Kidney glomerular epithelial cell (primary cell): ENCODE measurements around the gene ANKMY1.
A peak's percentile ranks its signal among the peaks of the same experiment; 100 is the strongest.
"Not testable (repeated sequence)": the region's sequence is repeated elsewhere in the genome, so short reads cannot be mapped to it uniquely, and the experiment has no call there.

Experiments used
- DNase-seq: peaks from one replicate; lab custom pipeline; 2025; lab: John Stamatoyannopoulos, UW

Gene ANKMY1

GRCh38 chr2:240568678-240569522 lies 11.1 kb upstream of the ANKMY1 start:
- DNase-seq = peak; percentile 12

- DNase-seq = peak; percentile 65
Measured at GRCh38 chr2:240567872-240568677, 10.3 kb upstream of the ANKMY1 start, which contains the start of gene RNPEPL1. RNPEPL1 (plus strand) TSS chr2:240568484; CDS start chr2:240568587, 103 bp downstream.

DNA sequence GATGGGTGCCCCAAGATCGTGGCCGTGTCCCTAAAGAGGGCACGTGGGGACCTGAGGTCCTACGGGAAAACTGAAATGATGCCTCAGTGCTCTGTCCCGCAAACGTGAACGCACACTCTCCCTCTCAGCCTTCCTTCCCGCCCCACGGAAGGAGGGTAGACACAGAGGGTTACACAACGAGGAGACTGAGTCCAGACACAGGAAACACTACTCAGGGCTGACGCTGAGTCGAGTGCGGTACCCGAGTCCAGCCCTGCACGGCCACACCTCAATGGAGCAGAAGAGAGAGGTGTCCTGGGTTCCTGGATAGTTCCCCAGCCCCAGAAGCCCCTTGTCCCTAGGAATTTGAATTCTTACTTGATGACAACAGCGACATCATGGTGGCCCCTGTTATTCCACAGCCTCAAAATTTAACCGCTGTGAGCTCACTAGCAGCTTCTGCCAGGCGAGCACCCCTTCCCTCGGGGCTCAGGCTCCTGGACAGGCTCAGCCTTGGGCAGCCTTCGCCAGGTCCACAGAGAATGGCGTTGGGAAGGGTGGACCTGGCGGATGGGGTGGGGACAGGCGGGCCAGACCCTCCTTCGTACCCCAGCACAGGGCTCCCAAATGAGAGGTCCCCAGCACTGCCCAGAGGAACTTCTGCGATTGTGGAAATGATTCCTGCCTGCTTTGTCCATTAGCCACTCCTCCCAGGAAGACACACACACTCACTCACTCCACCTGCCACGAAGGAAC lies 9.5 kb upstream of the ANKMY1 start:
- no peak for DNase-seq

DNA sequence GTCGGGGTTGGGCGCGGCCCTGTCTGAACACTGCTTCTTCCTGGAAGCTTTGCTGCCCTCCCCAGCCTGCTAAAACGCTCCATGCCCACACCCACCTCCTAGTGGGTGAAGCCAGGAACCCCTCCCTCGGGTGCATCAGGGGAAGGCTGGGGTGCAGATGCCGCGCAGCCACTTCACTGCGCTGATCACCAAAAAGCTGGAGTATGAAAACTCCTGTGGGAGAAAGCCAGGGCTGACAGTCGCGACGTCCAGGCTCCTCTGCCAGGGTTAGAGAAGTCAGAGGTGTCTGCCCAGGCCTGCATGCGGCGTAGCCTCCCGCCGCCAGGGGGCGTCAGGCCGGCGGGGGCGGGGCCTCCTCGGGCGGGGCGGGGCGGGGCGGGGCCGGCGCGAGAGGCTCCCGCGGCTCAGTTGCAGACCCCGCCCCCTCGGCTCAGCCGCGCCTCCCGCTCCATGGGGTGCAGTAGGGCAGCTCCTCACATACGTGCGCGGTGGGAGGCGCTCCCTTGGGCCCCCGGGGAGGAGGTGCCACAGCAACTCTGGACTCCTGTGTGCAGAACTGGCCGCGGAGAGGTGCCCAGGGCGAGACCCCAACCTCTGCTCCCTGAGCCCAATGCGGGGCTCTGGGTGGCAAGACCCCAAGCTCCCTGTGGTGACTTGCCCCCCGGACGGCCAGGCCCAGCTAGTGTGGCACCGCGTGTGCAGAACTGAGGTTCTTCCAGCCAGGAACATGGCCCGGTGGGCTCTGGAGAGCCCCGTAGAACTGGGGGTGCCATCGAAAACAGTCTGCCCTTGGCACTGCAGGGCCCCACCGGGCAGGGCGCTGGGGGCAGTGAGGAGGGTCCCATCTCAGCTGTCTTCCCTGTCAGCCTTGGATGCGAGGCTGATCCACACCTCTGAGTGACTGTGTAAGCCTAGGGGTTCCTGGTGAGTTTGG lies 8.7 kb upstream of the ANKMY1 start:
- DNase-seq = peak; percentile 80

- DNase-seq = peak; percentile 22
Measured at GRCh38 chr2:240565333-240566202, 7.8 kb upstream of the ANKMY1 start.

DNA sequence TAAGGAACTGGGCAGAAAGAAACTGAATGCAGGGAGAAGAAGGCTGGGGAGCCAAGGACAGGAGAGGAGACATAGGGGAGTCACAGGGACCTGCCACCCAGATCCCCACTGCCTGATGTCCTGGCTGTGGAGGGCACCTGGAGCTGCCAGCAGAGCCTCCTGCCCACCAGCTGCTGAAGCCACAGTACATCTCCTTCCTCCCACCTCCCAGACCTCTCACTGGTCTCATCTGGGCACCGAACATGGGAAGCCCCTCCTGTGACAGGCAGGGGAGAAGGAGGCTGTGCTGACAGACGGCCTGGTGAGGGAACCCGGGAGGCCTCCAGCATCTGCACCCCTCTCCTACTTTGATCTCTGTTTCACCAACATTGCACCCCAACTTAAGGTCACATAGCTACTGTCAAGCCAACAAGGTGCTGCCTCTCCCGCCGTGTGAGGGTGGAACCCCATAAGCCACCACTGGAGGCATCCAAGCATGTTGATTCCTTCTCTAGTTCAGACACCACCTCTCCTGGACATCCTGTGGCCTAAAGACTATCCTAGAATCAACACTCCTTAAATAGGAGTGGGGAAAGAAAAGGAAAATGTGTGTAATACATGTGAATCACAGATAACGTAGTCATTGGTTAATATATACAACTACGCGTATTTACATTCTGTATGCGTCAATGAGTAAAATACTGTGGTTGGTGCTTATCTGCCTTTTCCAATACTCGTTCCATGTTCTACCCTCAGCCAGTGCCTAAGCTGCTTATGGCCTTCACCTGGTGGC lies 7.0 kb upstream of the ANKMY1 start:
- no peak for DNase-seq

DNA sequence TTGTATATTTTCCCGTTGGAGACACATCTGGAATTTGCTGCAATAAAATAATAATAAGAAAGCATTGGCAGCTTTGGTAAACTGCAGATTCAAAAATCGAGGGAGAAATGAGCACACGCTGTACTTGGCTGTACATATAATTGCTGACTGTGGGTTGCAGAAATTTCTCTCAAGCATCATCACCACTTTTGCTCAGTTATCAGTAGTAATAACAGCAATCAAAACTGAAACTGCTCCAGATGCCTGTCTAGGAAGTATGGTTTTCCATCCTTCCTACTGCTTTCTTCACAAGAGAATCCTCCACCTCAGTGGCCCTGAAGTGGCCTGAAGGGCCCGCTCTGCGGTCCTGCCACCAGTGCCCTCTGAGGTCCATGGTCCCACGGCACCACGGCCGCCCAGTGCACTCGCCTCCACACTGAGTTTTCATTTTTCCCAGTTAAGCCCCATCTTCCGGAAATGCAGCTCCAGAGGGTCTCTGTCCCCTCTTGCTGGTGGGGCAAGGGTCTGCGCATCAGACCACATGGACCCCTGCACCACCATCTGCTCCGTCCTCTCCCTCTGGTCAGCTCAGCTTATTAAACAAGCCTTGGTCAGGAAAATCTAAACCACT lies 6.3 kb upstream of the ANKMY1 start:
- DNase-seq = no peak

DNA sequence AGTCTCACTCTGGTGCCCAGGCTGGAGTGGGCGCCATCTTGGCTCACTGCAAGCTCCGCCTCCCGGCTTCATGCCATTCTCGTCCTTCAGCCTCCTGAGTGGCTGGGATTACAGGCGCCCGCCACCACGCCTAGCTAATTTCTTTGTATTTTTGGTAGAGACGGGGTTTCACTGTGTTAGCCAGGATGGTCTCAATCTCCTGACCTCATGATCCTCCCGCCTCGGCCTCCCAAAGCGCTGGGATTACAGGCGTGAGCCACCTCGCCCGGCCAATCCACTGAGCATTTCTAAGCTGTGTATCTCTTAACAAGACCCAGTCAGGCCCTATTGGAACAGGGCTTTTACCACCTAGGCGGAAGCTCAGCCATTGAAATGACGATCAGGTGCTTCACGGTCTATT lies 5.4 kb upstream of the ANKMY1 start:
- DNase-seq = not testable (repeated sequence)

- peak; percentile 51 for DNase-seq
Measured at GRCh38 chr2:240561325-240561971, 3.7 kb upstream of the ANKMY1 start.

DNA sequence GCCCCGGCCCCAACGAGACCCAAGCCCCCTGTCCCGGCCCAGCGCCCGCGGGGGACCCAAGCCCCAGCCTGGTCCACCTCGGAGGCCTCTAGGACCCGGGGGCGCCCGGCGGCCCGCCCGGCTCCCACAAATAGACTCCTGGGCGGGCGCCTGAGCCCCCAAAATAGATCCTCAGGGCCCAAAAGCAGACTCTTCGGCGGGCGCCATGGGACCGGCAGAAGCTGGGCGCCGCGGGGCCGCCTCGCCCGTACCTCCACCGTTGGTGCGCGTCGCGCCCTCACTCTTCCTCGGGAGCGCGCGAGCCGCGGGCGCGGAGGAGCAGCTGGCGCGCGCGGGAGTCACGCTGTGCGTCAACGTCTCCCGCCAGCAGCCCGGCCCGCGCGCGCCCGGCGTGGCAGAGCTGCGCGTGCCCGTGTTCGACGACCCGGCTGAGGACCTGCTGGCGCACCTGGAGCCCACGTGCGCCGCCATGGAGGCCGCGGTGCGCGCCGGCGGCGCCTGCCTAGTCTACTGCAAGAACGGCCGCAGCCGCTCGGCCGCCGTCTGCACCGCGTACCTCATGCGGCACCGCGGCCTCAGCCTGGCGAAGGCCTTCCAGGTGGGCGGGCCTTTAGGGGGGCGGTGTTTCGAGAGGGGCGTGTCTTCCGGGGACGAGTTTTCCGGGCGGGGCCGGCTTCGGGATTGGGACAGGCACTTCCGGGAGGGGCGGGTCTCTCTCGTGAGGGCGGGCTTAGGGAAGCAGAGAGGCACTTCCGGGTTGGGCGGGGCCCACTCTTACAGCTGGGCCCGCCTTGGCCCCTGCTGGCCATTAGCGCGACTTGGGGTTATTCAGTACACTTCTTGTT lies 2.9 kb upstream of the ANKMY1 start:
- DNase-seq = peak; percentile 92

GRCh38 chr2:240560084-240560479 lies 2.3 kb upstream of the ANKMY1 start, which contains the start of gene DUSP28:
DUSP28 (plus strand) TSS chr2:240560357; CDS start chr2:240560685, 328 bp downstream.
- peak; percentile 48 for DNase-seq

GRCh38 chr2:240559286-240559685 lies 1.5 kb upstream of the ANKMY1 start:
- DNase-seq = no peak

- no peak for DNase-seq
Measured at GRCh38 chr2:240558236-240558761, 511 bp upstream of the ANKMY1 start.

- no peak for DNase-seq
Measured at GRCh38 chr2:240557101-240557751, 562 bp downstream of the ANKMY1 start.

GRCh38 chr2:240556553-240557100 lies 1.2 kb downstream of the ANKMY1 start:
- DNase-seq = no peak

DNA sequence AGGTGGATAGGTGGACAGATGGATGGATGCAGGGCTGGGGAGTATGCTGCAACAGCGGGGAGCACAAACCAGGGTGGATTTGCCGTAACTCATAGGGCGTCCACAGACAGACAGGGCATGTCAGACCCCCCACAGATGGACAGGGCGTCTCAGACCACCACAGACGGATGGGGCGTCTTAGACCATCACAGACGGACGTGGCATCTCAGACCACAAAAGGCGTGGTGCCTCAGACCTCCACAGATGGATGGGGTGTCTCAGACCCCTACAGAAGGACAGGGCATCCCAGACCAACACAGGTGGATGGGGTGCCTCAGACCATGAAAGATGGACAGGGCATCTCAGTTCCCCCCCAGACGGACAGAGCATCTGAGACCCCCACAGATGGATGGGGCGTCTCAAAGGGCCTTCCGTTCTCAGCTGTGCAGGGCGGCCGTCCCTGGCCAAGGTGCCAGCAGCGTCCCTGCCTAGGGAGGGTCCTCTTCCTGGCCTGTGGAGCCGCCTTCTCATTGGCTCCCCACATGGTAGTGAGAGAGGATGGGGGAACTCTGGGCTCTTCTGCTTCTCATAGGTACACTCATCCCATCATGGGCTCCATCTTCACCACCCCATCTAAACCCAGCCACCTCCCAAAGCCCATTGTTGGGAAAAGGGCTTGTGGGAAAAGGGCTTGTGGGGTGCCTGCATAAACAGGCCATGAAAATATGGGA lies 2.1 kb downstream of the ANKMY1 start:
- no peak for DNase-seq
